ENCODE results near the gene EID2. TPM values are rescaled to one million over a fixed set of nuclear protein-coding genes. Genes with fewer than 3 reads are reported as not detected.

Gene EID2
- total RNA-seq, 1 donor from 2014 or later = 11.8 TPM

Other genes with a start within 250 kb of the EID2 start
- gene IFNL1, start 243.8 kb downstream of the EID2 start, total RNA-seq = not detected
- gene LRFN1, start 219.3 kb downstream of the EID2 start, total RNA-seq = 1.3 TPM
- 51.2 TPM for gene GMFG, start 204.1 kb downstream of the EID2 start, total RNA-seq
- 139 TPM for gene SAMD4B, start 197.7 kb downstream of the EID2 start, total RNA-seq
- gene PAF1, start 149.1 kb downstream of the EID2 start, total RNA-seq = 38.7 TPM
- 37.2 TPM for gene MED29, start 148.8 kb downstream of the EID2 start, total RNA-seq
- gene ZFP36, start 133.3 kb downstream of the EID2 start, total RNA-seq = 342 TPM
- 89.2 TPM for gene PLEKHG2, start 127.5 kb downstream of the EID2 start, total RNA-seq
- gene RPS16, start 104.2 kb downstream of the EID2 start, total RNA-seq = 1,367 TPM
- gene SUPT5H, start 94.6 kb downstream of the EID2 start, total RNA-seq = 102 TPM
- gene TIMM50, start 59.3 kb downstream of the EID2 start, total RNA-seq = 38.3 TPM
- gene DLL3, start 41.2 kb downstream of the EID2 start, total RNA-seq = not detected
- not detected for gene SELENOV, start 25.0 kb downstream of the EID2 start, total RNA-seq
- gene EID2B, start 7.3 kb downstream of the EID2 start, total RNA-seq = 4.3 TPM
- not detected for gene LGALS13, start 62.4 kb upstream of the EID2 start, total RNA-seq
- not detected for gene LGALS16, start 115.8 kb upstream of the EID2 start, total RNA-seq
- gene LGALS14, start 164.3 kb upstream of the EID2 start, total RNA-seq = not detected
- 1.4 TPM for gene CLC, start 197.9 kb upstream of the EID2 start, total RNA-seq
- not detected for gene LEUTX, start 238.7 kb upstream of the EID2 start, total RNA-seq